Mesendoderm (in vitro differentiated cells): Measurements from ENCODE around the gene RERE.
"Not testable (repeated sequence)": the region's sequence is repeated elsewhere in the genome, so short reads cannot be mapped to it uniquely, and the experiment has no call there.

ENCODE experiments used
- DNase-seq: peaks from one replicate; pipeline ENCODE4 v3.0.0; 2013
- H2AK5ac ChIP-seq: 2 replicates; pipeline ENCODE4 v1.6.1; 2013; ENCODE audit warnings: low read length, inconsistent platforms
- H2BK120ac ChIP-seq: 2 replicates; pipeline ENCODE4 v1.6.1; 2013; ENCODE audit warnings: low read depth, mild to moderate bottlenecking, low read length, moderate library complexity, mixed read lengths
- H2BK15ac ChIP-seq: replicated peaks from 2 replicates; pipeline ENCODE4 v1.6.1; 2013; ENCODE audit warnings: low read depth, mild to moderate bottlenecking, moderate library complexity
- H2BK5ac ChIP-seq: 2 replicates; pipeline ENCODE4 v1.6.1; 2013; ENCODE audit warnings: low read length, inconsistent platforms
- H3K18ac ChIP-seq: 2 replicates; pipeline ENCODE4 v1.6.1; 2013; ENCODE audit warnings: mild to moderate bottlenecking, low read length, mixed read lengths
- H3K23ac ChIP-seq: one replicate; pipeline ENCODE4 v1.6.1; 2013; ENCODE audit warnings: low read length
- H3K27ac ChIP-seq: 2 replicates; pipeline ENCODE4 v1.5.1; 2013; ENCODE audit warnings: low read depth, mild to moderate bottlenecking, inconsistent platforms, low read length, moderate library complexity
- H3K27me3 ChIP-seq: 2 replicates; pipeline ENCODE4 v1.6.1; 2013; ENCODE audit warnings: low read length, control low read depth, mild to moderate bottlenecking, inconsistent platforms; ENCODE audit not compliant: insufficient read depth, poor library complexity
- H3K36me3 ChIP-seq: 2 replicates; pipeline ENCODE4 v1.6.1; 2013; ENCODE audit warnings: low read length, inconsistent platforms; ENCODE audit not compliant: control insufficient read depth, insufficient read depth
- H3K4ac ChIP-seq: one replicate; pipeline ENCODE4 v1.6.1; 2013; ENCODE audit warnings: low read depth, mild to moderate bottlenecking, low read length, moderate library complexity
- H3K4me1 ChIP-seq: 2 replicates; pipeline ENCODE4 v1.6.1; 2013; ENCODE audit warnings: low read depth, low read length, inconsistent platforms; ENCODE audit not compliant: control insufficient read depth
- H3K4me2 ChIP-seq: 2 replicates; pipeline ENCODE4 v1.6.1; 2013; ENCODE audit warnings: low read length
- H3K4me3 ChIP-seq: 2 replicates; pipeline ENCODE4 v1.5.1; 2013; ENCODE audit warnings: mild to moderate bottlenecking, low read length
- H3K56ac ChIP-seq: one replicate; pipeline ENCODE4 v1.6.1; 2013; ENCODE audit warnings: low read length
- H3K79me1 ChIP-seq: 2 replicates; pipeline ENCODE4 v1.6.1; 2013; ENCODE audit warnings: low read length, inconsistent platforms
- H3K79me2 ChIP-seq: 2 replicates; pipeline ENCODE4 v1.6.1; 2013; ENCODE audit warnings: mild to moderate bottlenecking, low read length; ENCODE audit not compliant: control insufficient read depth, insufficient read depth
- H3K9ac ChIP-seq: 2 replicates; pipeline ENCODE4 v1.6.1; 2013; ENCODE audit warnings: low read length, inconsistent platforms
- H4K5ac ChIP-seq: one replicate; pipeline ENCODE4 v1.6.1; 2013; ENCODE audit warnings: low read length
- H4K8ac ChIP-seq: one replicate; pipeline ENCODE4 v1.6.1; 2013; ENCODE audit warnings: low read depth, mild to moderate bottlenecking, control low read depth, low read length, moderate library complexity
- WGBS: extraction: QIAGEN DNeasy Blood & Tissue Kit; methylation state at CpG from one replicate; pipeline ENCODE4 v1.1.7; 2013; ENCODE audit warnings: low lambda C conversion rate, missing lambda C conversion rate; ENCODE audit not compliant: insufficient coverage; ENCODE audit errors: extremely low coverage; 5-methylcytosine and 5-hydroxymethylcytosine counted together

Gene RERE

GRCh38 chr1:8593292-8593691, 224.1 kb downstream of the RERE start:
- no CpG with 5 or more reads among the region's 3 CpGs for WGBS
- H3K36me3 ChIP-seq: not testable (repeated sequence)

GRCh38 chr1:8591569-8591968, 225.9 kb downstream of the RERE start:
- Histone ChIP-seq H2BK15ac (no peak overlapping the region), H3K27ac (peak overlapping the region; percentile 11), H3K36me3 (no peaks in the 10 kb centered on the region), H2AK5ac (no peak overlapping the region), H3K9ac (no peak overlapping the region), H2BK5ac (no peak overlapping the region), H4K8ac (peak overlapping the region; percentile 16), H3K18ac (no peak overlapping the region), H2BK120ac (no peak overlapping the region), H3K79me1 (peaks cover 15% of the 10 kb centered on the region), H3K4me1 (peaks cover 9% of the 10 kb centered on the region), H3K23ac (no peak overlapping the region), H3K4me3 (no peak overlapping the region), H3K56ac (no peak overlapping the region), H3K79me2 (peaks cover 29% of the 10 kb centered on the region), H3K27me3 (no peaks in the 10 kb centered on the region), H3K4ac (no peak overlapping the region), H4K5ac (no peak overlapping the region), H3K4me2 (no peak overlapping the region)
- DNase-seq: no peak
- no CpG with 5 or more reads among the region's 5 CpGs for WGBS

More at GRCh38 chr1:8593292-8593691, 224.1 kb downstream of the RERE start:
- not testable (repeated sequence) for H2AK5ac ChIP-seq, H3K4me1 ChIP-seq, H3K27ac ChIP-seq, H3K56ac ChIP-seq, H3K23ac ChIP-seq, H3K4me2 ChIP-seq, H3K27me3 ChIP-seq, H2BK15ac ChIP-seq, H3K4me3 ChIP-seq, H3K18ac ChIP-seq, H3K9ac ChIP-seq, H4K5ac ChIP-seq, DNase-seq, H2BK120ac ChIP-seq, H3K4ac ChIP-seq, H4K8ac ChIP-seq, H2BK5ac ChIP-seq
- peaks cover 18% of the 10 kb centered on the region for H3K79me1 ChIP-seq
- H3K79me2 ChIP-seq: peaks cover 33% of the 10 kb centered on the region

GRCh38 chr1:8590721-8591351, 226.6 kb downstream of the RERE start:
- H3K4me2 ChIP-seq: no peak overlapping the region
- H3K4me3 ChIP-seq: no peak overlapping the region
- H3K23ac ChIP-seq: no peak overlapping the region
- DNase-seq: no peak
- H3K79me1 ChIP-seq: peaks cover 15% of the 10 kb centered on the region
- H2BK5ac ChIP-seq: no peak overlapping the region
- no peak overlapping the region for H2BK120ac ChIP-seq
- H2BK15ac ChIP-seq: no peak overlapping the region
- no peak overlapping the region for H3K56ac ChIP-seq
- H3K27me3 ChIP-seq: no peaks in the 10 kb centered on the region
- no peak overlapping the region for H3K9ac ChIP-seq
- no peak overlapping the region for H3K18ac ChIP-seq
- H3K27ac ChIP-seq: no peak overlapping the region
- no peak overlapping the region for H4K8ac ChIP-seq
- H4K5ac ChIP-seq: no peak overlapping the region
- peaks cover 9% of the 10 kb centered on the region for H3K4me1 ChIP-seq
- H2AK5ac ChIP-seq: no peak overlapping the region
- H3K79me2 ChIP-seq: peaks cover 26% of the 10 kb centered on the region
- H3K36me3 ChIP-seq: no peaks in the 10 kb centered on the region
- no peak overlapping the region for H3K4ac ChIP-seq
- no CpG with 5 or more reads among the region's 6 CpGs for WGBS

GRCh38 chr1:8589571-8589970, 227.9 kb downstream of the RERE start:
- no peak overlapping the region for H2BK15ac ChIP-seq
- no peak overlapping the region for H3K4ac ChIP-seq
- no peak overlapping the region for H3K18ac ChIP-seq
- H3K4me3 ChIP-seq: no peak overlapping the region
- no peak overlapping the region for H2BK120ac ChIP-seq
- H3K4me2 ChIP-seq: no peak overlapping the region
- no peak overlapping the region for H3K9ac ChIP-seq
- no peaks in the 10 kb centered on the region for H3K36me3 ChIP-seq
- no peak overlapping the region for H3K27ac ChIP-seq
- no peak overlapping the region for H2AK5ac ChIP-seq
- H4K5ac ChIP-seq: no peak overlapping the region
- H3K79me2 ChIP-seq: peaks cover 26% of the 10 kb centered on the region
- H4K8ac ChIP-seq: no peak overlapping the region
- no peaks in the 10 kb centered on the region for H3K27me3 ChIP-seq
- H3K56ac ChIP-seq: peak overlapping the region; percentile 26
- no peak overlapping the region for H3K23ac ChIP-seq
- no CpG with 5 or more reads among the region's 4 CpGs for WGBS
- no peak overlapping the region for H2BK5ac ChIP-seq
- H3K79me1 ChIP-seq: peaks cover 14% of the 10 kb centered on the region
- no peak for DNase-seq
- H3K4me1 ChIP-seq: peaks cover 9% of the 10 kb centered on the region

- no peak overlapping the region for H3K27ac ChIP-seq
- no peak overlapping the region for H3K23ac ChIP-seq
- peaks cover 12% of the 10 kb centered on the region for H3K4me1 ChIP-seq
- no peak overlapping the region for H2AK5ac ChIP-seq
- H2BK5ac ChIP-seq: no peak overlapping the region
- no peak overlapping the region for H3K56ac ChIP-seq
- H3K18ac ChIP-seq: peak overlapping the region; percentile 60
- no peak overlapping the region for H3K4me3 ChIP-seq
- H2BK120ac ChIP-seq: no peak overlapping the region
- DNase-seq: no peak
- no CpG with 5 or more reads among the region's 5 CpGs for WGBS
- H3K4me2 ChIP-seq: no peak overlapping the region
- H3K27me3 ChIP-seq: no peaks in the 10 kb centered on the region
- H3K79me2 ChIP-seq: peaks cover 22% of the 10 kb centered on the region
- no peak overlapping the region for H4K5ac ChIP-seq
- H3K9ac ChIP-seq: no peak overlapping the region
- no peaks in the 10 kb centered on the region for H3K36me3 ChIP-seq
- no peak overlapping the region for H3K4ac ChIP-seq
- H3K79me1 ChIP-seq: peaks cover 15% of the 10 kb centered on the region
- H2BK15ac ChIP-seq: no peak overlapping the region
- no peak overlapping the region for H4K8ac ChIP-seq
Measured at GRCh38 chr1:8587784-8588183, 229.7 kb downstream of the RERE start.

DNA sequence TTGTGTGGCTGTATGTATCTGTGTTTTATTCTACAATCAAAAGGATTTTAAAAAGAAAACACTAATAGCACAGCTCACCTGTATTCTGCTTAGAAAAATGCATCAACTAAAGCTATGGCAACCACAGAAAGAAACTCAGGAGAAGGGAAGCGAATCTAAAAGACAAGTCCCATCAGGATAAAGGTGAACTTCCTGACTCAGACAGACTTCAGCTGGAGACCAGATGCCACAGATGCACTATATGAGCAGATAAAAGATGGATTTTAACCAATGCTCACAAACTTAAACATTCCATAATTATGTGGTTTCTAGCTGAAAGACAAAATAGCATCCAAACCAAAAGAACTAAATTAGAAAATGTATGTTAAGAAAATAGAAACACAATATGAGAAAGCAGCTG, 231.0 kb downstream of the RERE start:
- no CpG with 5 or more reads among the region's 1 CpG for WGBS
- no peaks in the 10 kb centered on the region for H3K27me3 ChIP-seq

More for the DNA sequence above, 231.0 kb downstream of the RERE start:
- no peak overlapping the region for H3K27ac ChIP-seq
- H3K9ac ChIP-seq: no peak overlapping the region
- H4K8ac ChIP-seq: no peak overlapping the region
- H3K4me1 ChIP-seq: peaks cover 11% of the 10 kb centered on the region
- no peak overlapping the region for H2AK5ac ChIP-seq
- H2BK5ac ChIP-seq: no peak overlapping the region
- no peak overlapping the region for H3K23ac ChIP-seq
- H3K36me3 ChIP-seq: no peaks in the 10 kb centered on the region
- H3K4me3 ChIP-seq: no peak overlapping the region
- H2BK120ac ChIP-seq: no peak overlapping the region
- H3K18ac ChIP-seq: no peak overlapping the region
- no peak overlapping the region for H3K56ac ChIP-seq
- no peak for DNase-seq
- no peak overlapping the region for H3K4ac ChIP-seq
- H4K5ac ChIP-seq: no peak overlapping the region
- H3K79me1 ChIP-seq: peaks cover 12% of the 10 kb centered on the region
- peaks cover 24% of the 10 kb centered on the region for H3K79me2 ChIP-seq
- no peak overlapping the region for H3K4me2 ChIP-seq
- H2BK15ac ChIP-seq: no peak overlapping the region
